ENCODE data around the gene LIX1L. TPM values are rescaled to one million over a fixed set of nuclear protein-coding genes. Genes with fewer than 3 reads are reported as not detected.

LIX1L gene
- total and polyA plus RNA-seq, 10 donors = 11.0 to 52.9 (median 36.3) TPM

DNA sequence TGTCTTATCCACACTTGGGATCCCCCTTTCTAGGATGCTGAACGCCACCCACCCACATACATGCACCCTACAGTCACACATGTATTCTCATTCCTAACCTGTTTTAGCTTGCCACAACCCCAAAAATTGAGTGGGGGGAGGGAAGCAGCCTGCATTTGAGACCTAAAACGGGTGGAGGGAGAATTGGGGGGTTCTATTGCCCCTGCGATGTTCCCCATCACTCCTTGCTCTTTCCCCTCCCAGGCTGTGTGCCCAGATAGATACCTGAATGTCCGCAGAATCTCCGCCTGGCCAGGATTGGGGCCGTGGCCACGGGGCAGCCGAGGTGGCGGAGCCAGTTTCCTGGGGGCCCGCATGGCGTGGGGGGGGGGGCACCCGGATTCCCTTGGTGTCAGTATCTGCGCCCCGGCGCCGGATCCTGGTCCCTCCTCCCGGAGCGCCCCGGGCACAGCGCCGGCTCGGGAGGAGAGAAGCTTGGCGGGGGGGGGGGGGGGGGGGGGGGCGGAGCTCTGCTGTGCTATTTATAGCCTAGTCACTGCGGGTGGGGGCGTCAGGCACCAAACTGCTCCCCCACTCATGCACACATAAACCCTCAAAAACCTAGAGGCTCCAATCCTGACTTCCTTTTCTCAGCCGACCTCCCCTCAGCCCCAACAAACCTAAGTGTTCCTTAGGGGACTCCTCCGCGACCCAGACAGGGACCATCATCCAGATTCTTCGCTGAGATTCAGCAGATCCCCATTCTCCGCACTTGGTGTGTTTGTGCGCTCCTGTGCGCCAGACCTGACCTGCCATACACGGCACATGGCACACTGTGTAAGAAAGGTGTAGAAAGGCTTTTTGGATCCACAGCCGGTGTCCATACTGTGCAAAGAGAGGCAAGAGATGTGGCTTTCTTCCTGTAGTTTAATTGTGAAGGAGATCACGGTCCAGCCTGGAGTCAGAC lies 4.6 kb upstream of the LIX1L start:
- peaks cover 0 to 14% (median 0%) of the 10 kb centered on the region in 7 donors for H3K27me3 ChIP-seq (replicated peaks in 1 of 7)
- H3K27ac ChIP-seq = peak overlapping the region; percentile 53 to 98 (median 92)
- DNase-seq = peak; percentile 85
- peaks cover 34 to 92% (median 75%) of the 10 kb centered on the region in 6 donors for H3K4me1 ChIP-seq
- H3K36me3 ChIP-seq = peaks cover 0 to 4% (median 0%) of the 10 kb centered on the region in 6 donors
- no peak for TF ChIP-seq POLR2AphosphoS5 (IDR thresholded peaks at IDR 0.05)
- no peak for TF ChIP-seq POLR2A (IDR thresholded peaks at IDR 0.05)
- TF ChIP-seq, protein P1, sequence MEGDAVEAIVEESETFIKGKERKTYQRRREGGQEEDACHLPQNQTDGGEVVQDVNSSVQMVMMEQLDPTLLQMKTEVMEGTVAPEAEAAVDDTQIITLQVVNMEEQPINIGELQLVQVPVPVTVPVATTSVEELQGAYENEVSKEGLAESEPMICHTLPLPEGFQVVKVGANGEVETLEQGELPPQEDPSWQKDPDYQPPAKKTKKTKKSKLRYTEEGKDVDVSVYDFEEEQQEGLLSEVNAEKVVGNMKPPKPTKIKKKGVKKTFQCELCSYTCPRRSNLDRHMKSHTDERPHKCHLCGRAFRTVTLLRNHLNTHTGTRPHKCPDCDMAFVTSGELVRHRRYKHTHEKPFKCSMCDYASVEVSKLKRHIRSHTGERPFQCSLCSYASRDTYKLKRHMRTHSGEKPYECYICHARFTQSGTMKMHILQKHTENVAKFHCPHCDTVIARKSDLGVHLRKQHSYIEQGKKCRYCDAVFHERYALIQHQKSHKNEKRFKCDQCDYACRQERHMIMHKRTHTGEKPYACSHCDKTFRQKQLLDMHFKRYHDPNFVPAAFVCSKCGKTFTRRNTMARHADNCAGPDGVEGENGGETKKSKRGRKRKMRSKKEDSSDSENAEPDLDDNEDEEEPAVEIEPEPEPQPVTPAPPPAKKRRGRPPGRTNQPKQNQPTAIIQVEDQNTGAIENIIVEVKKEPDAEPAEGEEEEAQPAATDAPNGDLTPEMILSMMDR (IDR thresholded peaks at IDR 0.05 in 8 of 11, conservative IDR thresholded peaks at IDR 0.05 in 3 of 11) = no peak
- H3K9me3 ChIP-seq = peaks cover 0 to 10% (median 7%) of the 10 kb centered on the region in 8 donors
- WGBS, 5 donors = 6 to 9% (median 7%) methylated on average over 16 to 31 of the region's 36 CpGs
- intact Hi-C loops (cut with DNase I; ENCODE audit: low total_unique reads) = no loop called here
- peak overlapping the region; percentile 44 to 80 (median 58) for H3K4me3 ChIP-seq

DNA sequence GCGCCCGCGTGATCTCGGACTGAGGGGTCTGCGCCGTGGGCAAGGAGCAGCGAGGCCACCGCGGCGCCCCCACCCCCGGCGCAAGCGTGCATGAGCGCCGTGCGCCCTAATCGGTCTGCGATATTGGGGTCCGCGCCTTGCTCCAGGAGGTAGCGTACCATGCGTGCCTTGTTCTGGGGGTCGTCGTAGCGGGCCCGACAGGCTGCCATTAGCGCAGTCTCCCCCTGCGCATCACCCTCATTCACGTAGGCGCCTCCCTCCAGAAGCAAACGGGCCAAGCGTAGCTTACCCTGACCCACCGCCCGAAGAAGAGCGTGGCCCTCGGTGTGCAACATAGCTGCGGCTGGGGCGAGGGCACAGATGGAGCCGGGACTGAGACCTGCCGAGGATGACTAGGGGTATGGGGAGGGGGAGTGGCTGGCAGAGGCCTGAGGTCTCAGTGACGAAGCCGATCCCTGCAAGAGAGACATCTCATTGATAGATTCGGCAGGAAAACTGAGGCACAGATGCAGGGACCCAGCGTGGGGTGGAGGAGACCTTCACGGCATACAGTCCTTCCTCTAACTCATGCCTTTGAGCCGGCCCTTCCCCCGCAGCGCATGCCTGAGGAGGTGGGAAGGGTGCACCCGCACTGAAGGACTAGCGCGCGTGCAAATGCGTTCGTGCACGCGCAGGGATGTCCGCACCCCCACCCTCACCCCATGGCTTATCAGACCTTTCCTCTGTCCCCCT lies 3.8 kb upstream of the LIX1L start:
- H3K4me3 ChIP-seq = peak overlapping the region; percentile 44 to 80 (median 58)
- DNase-seq = peak; percentile 90
- WGBS, 5 donors = 0 to 1% (median 1%) methylated on average over 48 to 57 of the region's 57 CpGs
- H3K4me1 ChIP-seq = peaks cover 40 to 94% (median 80%) of the 10 kb centered on the region in 6 donors
- no peaks in the 10 kb centered on the region for H3K36me3 ChIP-seq
- intact Hi-C loops (cut with DNase I; ENCODE audit: low total_unique reads) = no loop called here
- TF ChIP-seq, protein P1 (IDR thresholded peaks at IDR 0.05 in 8 of 11, conservative IDR thresholded peaks at IDR 0.05 in 3 of 11) = no peak
- no peak for TF ChIP-seq POLR2A (IDR thresholded peaks at IDR 0.05)
- TF ChIP-seq POLR2AphosphoS5 (IDR thresholded peaks at IDR 0.05) = peak; percentile 41 to 67 (median 47)
- H3K27me3 ChIP-seq (replicated peaks in 1 of 7) = peaks cover 0 to 14% (median 0%) of the 10 kb centered on the region in 7 donors
- H3K27ac ChIP-seq = peak overlapping the region; percentile 85 to 98 (median 90)
- H3K9me3 ChIP-seq = peaks cover 0 to 2% (median 0%) of the 10 kb centered on the region in 8 donors

DNA sequence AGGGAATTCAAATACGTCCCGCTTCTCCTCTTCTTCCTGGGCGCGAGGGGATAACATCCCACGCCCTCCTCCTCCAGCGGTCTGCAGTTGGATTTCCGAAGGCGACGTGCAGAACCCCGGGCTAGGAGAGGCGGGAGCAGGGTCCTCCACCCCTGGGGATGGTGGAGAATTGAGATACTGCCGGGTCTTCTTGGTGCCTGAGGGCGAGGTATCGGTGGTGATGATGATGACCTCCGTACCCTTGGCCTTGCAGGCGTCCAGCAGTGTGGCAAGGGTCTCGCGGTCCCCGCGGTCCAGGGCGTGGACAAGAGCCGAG lies 3.2 kb upstream of the LIX1L start:
- Histone ChIP-seq H3K4me3 (peak overlapping the region; percentile 44 to 80 (median 58)), H3K36me3 (no peaks in the 10 kb centered on the region), H3K4me1 (peaks cover 45 to 94% (median 82%) of the 10 kb centered on the region in 6 donors), H3K27me3 (replicated peaks in 1 of 7) (peaks cover 0 to 14% (median 0%) of the 10 kb centered on the region in 7 donors), H3K9me3 (no peaks in the 10 kb centered on the region), H3K27ac (peak overlapping the region; percentile 85 to 98 (median 90))
- TF ChIP-seq POLR2AphosphoS5 (IDR thresholded peaks at IDR 0.05) (no peak), POLR2A (IDR thresholded peaks at IDR 0.05) (no peak)
- TF ChIP-seq, protein P1 (IDR thresholded peaks at IDR 0.05 in 8 of 11, conservative IDR thresholded peaks at IDR 0.05 in 3 of 11) = no peak
- intact Hi-C loops (cut with DNase I; ENCODE audit: low total_unique reads) = no loop called here
- 0 to 2% (median 1%) methylated on average over 10 to 22 of the region's 22 CpGs for WGBS, 5 donors
- DNase-seq = no peak

All from spleen (tissue), 11 donors.